Measurements from ENCODE around the gene AP5S1.

Gene AP5S1

DNA sequence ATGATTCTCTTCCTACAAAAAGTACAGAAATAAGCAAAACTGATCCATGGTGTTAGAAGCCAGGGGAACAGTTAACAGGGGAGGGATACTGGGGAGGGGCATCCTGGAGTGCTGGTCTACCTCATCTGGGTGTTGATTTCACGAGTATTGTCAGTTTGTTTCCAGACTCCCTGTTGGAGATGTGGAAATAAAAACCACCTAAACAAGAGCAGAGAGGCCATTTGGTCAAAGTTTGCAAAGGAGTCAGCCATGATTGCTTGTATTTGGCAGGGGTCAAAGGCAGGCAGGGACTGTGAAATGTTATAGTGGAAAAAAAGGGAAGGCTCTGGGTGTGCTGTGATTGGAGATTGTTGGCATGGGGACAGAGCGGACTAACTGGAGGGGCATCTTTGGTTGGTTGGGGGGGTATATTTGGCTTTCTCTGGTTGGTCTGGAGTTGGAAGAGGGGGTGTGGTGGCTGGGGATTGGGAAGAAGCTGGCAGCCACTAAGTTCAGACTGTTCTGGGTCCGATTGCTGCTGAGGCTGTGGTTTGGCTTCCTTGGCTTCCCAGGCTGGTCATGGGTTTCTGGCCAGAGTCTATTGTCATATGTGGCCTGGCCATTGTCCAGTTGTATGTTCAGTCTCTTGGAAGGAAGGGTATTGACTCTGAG is 54.0 kb downstream of the AP5S1 start:
- H3K36me3 Mint-ChIP-seq (ENCODE audit: low read depth) = peaks cover 49% of the 10 kb centered on the region

DNA sequence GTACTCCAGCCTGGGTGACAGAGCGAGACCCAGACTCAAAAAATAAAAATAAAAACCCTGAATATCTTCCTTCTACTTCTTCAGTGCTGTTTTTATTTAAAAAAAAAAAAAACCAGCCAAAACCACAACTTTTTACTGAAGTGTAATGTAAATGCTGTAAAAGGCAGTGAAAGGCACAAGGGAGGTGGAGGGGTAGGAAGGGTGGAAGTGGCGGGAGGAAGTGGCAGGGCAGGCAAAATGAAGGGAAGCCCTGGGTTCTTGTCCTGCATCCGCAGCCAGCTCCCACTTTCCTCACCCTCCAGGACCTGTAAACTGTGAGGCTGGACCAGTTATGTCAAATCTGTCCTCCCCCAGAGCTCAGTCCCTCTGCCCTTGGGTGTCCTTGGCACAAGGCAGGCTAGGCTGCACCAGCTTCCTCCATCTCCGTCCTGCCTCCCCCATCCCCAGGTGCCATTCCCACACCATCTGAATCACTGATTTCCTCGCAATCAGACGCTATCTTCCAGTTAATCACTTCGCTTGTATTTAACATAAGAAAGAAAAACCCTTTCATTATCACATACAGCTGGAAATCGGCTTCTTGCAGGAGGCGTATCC is 55.1 kb downstream of the AP5S1 start:
- H3K4me3 Mint-ChIP-seq = no peak overlapping the region
- peaks cover 49% of the 10 kb centered on the region for H3K36me3 Mint-ChIP-seq (ENCODE audit: low read depth)
- H3K27me3 Mint-ChIP-seq (ENCODE audit: low read depth) = no peaks in the 10 kb centered on the region
- H3K27ac Mint-ChIP-seq = no peak overlapping the region
- peaks cover 6% of the 10 kb centered on the region for H3K4me1 Mint-ChIP-seq (ENCODE audit: low read depth)
- no peaks in the 10 kb centered on the region for H3K9me3 Mint-ChIP-seq
- no peak for DNase-seq (ENCODE audit: low spot score)

More for the DNA sequence above, 54.0 kb downstream of the AP5S1 start:
- H3K27ac Mint-ChIP-seq = peak overlapping the region; percentile 3
- H3K4me1 Mint-ChIP-seq (ENCODE audit: low read depth) = peaks cover 6% of the 10 kb centered on the region
- DNase-seq (ENCODE audit: low spot score) = no peak
- no peaks in the 10 kb centered on the region for H3K27me3 Mint-ChIP-seq (ENCODE audit: low read depth)
- no peak overlapping the region for H3K4me3 Mint-ChIP-seq
- H3K9me3 Mint-ChIP-seq = no peaks in the 10 kb centered on the region

DNA sequence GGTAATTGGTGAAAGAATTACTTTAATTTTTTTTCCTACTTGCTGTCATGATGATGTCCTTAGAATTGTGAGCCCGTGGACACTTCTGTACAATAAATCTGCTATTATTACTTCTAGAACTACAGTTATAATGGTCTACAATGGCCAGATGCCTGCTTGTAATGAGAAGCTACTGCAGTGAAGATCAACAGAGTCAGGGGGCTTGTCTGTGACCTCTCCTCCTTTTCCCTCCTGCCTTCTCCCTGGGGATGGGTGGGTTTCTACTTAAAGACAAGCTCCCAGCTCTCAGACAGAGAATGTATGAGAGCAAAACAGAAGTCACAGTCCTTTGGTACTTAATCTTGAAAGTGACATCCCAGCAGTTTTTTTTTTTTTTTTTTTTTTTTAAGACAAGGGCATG is 55.7 kb downstream of the AP5S1 start:
- Mint-ChIP-seq H3K27me3 (ENCODE audit: low read depth) (no peaks in the 10 kb centered on the region), H3K27ac (no peak overlapping the region)

DNA sequence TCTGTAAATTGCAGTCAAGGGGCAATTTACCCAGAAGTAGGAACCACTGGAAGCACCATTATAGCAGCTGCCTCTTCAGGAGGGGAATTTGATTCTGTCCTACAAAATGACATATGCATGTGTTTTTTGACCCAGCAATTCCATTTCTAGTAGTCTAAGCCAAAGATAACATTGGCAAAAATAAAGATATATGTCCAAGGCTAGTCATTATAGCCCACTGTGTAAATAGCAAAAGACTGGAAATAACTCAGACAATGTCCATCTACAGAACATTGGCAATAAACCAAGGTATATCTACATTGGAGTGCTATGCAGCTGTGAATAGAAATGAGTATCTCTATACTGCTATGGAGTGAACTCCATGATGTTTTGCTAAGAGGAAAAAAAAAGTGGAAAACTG is 56.3 kb downstream of the AP5S1 start:
- peaks cover 46% of the 10 kb centered on the region for H3K36me3 Mint-ChIP-seq (ENCODE audit: low read depth)
- H3K4me3 Mint-ChIP-seq = no peak overlapping the region
- H3K27ac Mint-ChIP-seq = no peak overlapping the region
- H3K4me1 Mint-ChIP-seq (ENCODE audit: low read depth) = peaks cover 6% of the 10 kb centered on the region
- H3K9me3 Mint-ChIP-seq = no peaks in the 10 kb centered on the region
- DNase-seq (ENCODE audit: low spot score) = no peak
- no peaks in the 10 kb centered on the region for H3K27me3 Mint-ChIP-seq (ENCODE audit: low read depth)

More for the DNA sequence above, 55.7 kb downstream of the AP5S1 start:
- DNase-seq (ENCODE audit: low spot score) = no peak
- Mint-ChIP-seq H3K4me1 (ENCODE audit: low read depth) (peaks cover 6% of the 10 kb centered on the region), H3K9me3 (no peaks in the 10 kb centered on the region), H3K4me3 (no peak overlapping the region), H3K36me3 (ENCODE audit: low read depth) (peaks cover 47% of the 10 kb centered on the region)

Measured in T-helper 2 cell treated with Interferon-gamma antibody and Interleukin-4, amounts not matched to agents 5 μg/mL and 100 μg/mL, for 36 hours (primary cell).